ENCODE data around the gene PRPF6. TPM values are rescaled to one million over a fixed set of nuclear protein-coding genes. Genes with fewer than 3 reads are reported as not detected.

Gene PRPF6
- total and polyA plus RNA-seq, 2 of the 13 experiments (the other 11 are each of a cell fraction or from before 2014, with no cell fraction given) = 63.7 to 101 TPM

DNA sequence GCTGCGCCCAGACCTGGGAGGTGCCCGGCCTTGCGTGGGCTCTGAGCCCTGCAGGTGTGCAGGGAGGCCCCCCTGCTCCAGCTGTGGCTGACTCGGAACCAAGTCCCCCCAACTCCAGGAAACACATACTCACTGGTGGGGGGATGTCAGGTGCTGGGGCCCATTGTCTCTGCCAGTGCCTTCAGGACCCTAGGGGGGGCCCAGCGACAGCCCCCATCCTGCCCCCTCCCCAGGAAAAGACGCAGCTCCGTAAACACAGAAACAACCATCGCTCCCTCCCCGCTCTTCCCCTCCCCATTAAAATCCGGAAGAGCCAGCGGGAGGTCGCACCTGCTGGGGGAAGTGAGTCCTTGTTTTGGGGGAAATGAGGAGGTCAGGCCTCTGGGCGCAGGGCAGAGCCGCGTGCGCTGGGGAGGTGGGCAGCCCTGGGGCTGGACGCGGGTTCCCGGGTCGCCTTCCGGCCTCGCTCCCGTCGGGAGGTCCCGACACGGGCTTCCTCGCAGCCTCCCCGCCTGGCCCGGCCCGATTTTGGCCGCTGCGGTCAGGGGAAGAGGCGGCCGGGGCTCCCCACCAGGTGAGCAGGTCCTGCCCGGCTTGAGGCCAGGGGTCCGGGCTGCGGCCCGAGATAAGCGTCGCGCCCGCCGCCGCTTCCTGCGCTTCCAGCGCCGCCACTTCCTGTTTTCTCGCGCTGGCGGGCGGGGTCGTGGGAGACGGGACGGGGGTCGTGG, 61.3 kb downstream of the PRPF6 start (continued):
- TF ChIP-seq ETV5 (CRISPR knock-in tag; IDR thresholded peaks at IDR 0.05; ENCODE audit: borderline replicate concordance) (peak; percentile 78), NONO (IDR thresholded peaks at IDR 0.05) (no peak), NONO (CRISPR knock-in tag; conservative IDR thresholded peaks at IDR 0.05) (0 out of 2 replicates have a peak, but pooled peaks have one; percentile 56), NR2F1 (CRISPR knock-in tag; IDR thresholded peaks at IDR 0.05) (no peak), JUN (CRISPR knock-in tag; IDR thresholded peaks at IDR 0.05) (0 out of 2 replicates have a peak, but pooled peaks have one; percentile 34), TBX2 (CRISPR knock-in tag; IDR thresholded peaks at IDR 0.05; ENCODE audit: borderline replicate concordance) (peak; percentile 79), THYN1 (CRISPR knock-in tag; IDR thresholded peaks at IDR 0.05; ENCODE audit: borderline replicate concordance, low read depth) (no peak), MEIS1 (CRISPR knock-in tag; IDR thresholded peaks at IDR 0.05; ENCODE audit: borderline replicate concordance) (peak; percentile 83; the same call in 1 of the 2 replicates), CREM (IDR thresholded peaks at IDR 0.05) (no peak), CREM (CRISPR knock-in tag; IDR thresholded peaks at IDR 0.05) (no peak), POLR2AphosphoS5 (IDR thresholded peaks at IDR 0.05; ENCODE audit: low read depth, low read length) (peak; percentile 49), RBFOX2 (IDR thresholded peaks at IDR 0.05; ENCODE audit: low read depth, low read length) (peak; percentile 93), SP5 (CRISPR knock-in tag; IDR thresholded peaks at IDR 0.05; ENCODE audit: borderline replicate concordance, low read depth) (peak; percentile 6), ZNF777 (CRISPR knock-in tag; IDR thresholded peaks at IDR 0.05) (peak; percentile 87), ZNF546 (CRISPR knock-in tag; conservative IDR thresholded peaks at IDR 0.05) (0 out of 2 replicates have a peak, but pooled peaks have one; percentile 77), ARHGAP35 (CRISPR knock-in tag; IDR thresholded peaks at IDR 0.05; ENCODE audit: borderline replicate concordance) (peak; percentile 32), RXRB (CRISPR knock-in tag; IDR thresholded peaks at IDR 0.05; ENCODE audit: borderline replicate concordance) (0 out of 2 replicates have a peak, but pooled peaks have one; percentile 31), ZNF253 (CRISPR knock-in tag; IDR thresholded peaks at IDR 0.05; ENCODE audit: borderline replicate concordance) (0 out of 2 replicates have a peak, but pooled peaks have one; percentile 73)
- TF ChIP-seq, protein P1, sequence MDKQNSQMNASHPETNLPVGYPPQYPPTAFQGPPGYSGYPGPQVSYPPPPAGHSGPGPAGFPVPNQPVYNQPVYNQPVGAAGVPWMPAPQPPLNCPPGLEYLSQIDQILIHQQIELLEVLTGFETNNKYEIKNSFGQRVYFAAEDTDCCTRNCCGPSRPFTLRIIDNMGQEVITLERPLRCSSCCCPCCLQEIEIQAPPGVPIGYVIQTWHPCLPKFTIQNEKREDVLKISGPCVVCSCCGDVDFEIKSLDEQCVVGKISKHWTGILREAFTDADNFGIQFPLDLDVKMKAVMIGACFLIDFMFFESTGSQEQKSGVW (CRISPR knock-in tag; IDR thresholded peaks at IDR 0.05; ENCODE audit: borderline replicate concordance) = no peak
- TF ChIP-seq, protein P2, sequence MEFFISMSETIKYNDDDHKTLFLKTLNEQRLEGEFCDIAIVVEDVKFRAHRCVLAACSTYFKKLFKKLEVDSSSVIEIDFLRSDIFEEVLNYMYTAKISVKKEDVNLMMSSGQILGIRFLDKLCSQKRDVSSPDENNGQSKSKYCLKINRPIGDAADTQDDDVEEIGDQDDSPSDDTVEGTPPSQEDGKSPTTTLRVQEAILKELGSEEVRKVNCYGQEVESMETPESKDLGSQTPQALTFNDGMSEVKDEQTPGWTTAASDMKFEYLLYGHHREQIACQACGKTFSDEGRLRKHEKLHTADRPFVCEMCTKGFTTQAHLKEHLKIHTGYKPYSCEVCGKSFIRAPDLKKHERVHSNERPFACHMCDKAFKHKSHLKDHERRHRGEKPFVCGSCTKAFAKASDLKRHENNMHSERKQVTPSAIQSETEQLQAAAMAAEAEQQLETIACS (CRISPR knock-in tag; IDR thresholded peaks at IDR 0.05) = no peak
- TF ChIP-seq, protein P3, sequence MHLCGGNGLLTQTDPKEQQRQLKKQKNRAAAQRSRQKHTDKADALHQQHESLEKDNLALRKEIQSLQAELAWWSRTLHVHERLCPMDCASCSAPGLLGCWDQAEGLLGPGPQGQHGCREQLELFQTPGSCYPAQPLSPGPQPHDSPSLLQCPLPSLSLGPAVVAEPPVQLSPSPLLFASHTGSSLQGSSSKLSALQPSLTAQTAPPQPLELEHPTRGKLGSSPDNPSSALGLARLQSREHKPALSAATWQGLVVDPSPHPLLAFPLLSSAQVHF (CRISPR knock-in tag; IDR thresholded peaks at IDR 0.05) = peak; percentile 62; the same call in 1 of the 2 replicates
- TF ChIP-seq, protein P4, sequence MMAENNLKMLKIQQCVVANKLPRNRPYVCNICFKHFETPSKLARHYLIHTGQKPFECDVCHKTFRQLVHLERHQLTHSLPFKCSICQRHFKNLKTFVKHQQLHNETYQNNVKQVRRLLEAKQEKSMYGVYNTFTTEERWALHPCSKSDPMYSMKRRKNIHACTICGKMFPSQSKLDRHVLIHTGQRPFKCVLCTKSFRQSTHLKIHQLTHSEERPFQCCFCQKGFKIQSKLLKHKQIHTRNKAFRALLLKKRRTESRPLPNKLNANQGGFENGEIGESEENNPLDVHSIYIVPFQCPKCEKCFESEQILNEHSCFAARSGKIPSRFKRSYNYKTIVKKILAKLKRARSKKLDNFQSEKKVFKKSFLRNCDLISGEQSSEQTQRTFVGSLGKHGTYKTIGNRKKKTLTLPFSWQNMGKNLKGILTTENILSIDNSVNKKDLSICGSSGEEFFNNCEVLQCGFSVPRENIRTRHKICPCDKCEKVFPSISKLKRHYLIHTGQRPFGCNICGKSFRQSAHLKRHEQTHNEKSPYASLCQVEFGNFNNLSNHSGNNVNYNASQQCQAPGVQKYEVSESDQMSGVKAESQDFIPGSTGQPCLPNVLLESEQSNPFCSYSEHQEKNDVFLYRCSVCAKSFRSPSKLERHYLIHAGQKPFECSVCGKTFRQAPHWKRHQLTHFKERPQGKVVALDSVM (CRISPR knock-in tag; IDR thresholded peaks at IDR 0.05) = no peak
- TF ChIP-seq, protein P5, sequence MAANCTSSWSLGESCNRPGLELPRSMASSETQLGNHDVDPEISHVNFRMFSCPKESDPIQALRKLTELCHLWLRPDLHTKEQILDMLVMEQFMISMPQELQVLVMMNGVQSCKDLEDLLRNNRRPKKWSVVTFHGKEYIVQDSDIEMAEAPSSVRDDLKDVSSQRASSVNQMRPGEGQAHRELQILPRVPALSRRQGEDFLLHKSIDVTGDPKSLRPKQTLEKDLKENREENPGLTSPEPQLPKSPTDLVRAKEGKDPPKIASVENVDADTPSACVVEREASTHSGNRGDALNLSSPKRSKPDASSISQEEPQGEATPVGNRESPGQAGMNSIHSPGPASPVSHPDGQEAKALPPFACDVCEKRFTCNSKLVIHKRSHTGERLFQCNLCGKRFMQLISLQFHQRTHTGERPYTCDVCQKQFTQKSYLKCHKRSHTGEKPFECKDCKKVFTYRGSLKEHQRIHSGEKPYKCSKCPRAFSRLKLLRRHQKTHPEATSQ (CRISPR knock-in tag; IDR thresholded peaks at IDR 0.05; ENCODE audit: borderline replicate concordance) = no peak; the same call in 1 of the 2 replicates

All from HepG2 (cell line).